ENCODE measurements around the gene FMO2.

GRCh38 chr1:171161431-171161830, 23.7 kb upstream of the FMO2 start:
- TF ChIP-seq CTCF (IDR thresholded peaks at IDR 0.05) (no peak), POLR2AphosphoS5 (IDR thresholded peaks at IDR 0.05) (no peak)
